HCT116 (cell line): ENCODE data around the gene AP1S1.

ENCODE experiments used
- EGR1 ChIP-seq: IDR thresholded peaks from 2 replicates; pipeline ENCODE4 v1.6.1; 2012; ENCODE audit warnings: low read depth
- EZH2phosphoT487 ChIP-seq: fragments of 200-600 bp; IDR thresholded peaks from 2 replicates; pipeline ENCODE4 v1.6.1; 2018; ENCODE audit warnings: antibody characterized with exemption, borderline replicate concordance
- POLR2A ChIP-seq: IDR thresholded peaks from 2 replicates; pipeline ENCODE4 v1.7.0; 2011; ENCODE audit warnings: borderline replicate concordance; ENCODE audit not compliant: insufficient read depth, insufficient read length; ENCODE audit errors: extremely low read depth
- SP1 ChIP-seq: IDR thresholded peaks from 2 replicates; pipeline ENCODE4 v1.6.1; 2012; ENCODE audit warnings: low read depth
- TCF7L2 ChIP-seq: IDR thresholded peaks from 2 replicates; pipeline ENCODE4 v1.7.0; 2011; ENCODE audit warnings: borderline replicate concordance, inconsistent platforms; ENCODE audit not compliant: insufficient read depth, insufficient read length; ENCODE audit errors: extremely low read depth
- ZFX ChIP-seq: fragments of 450-650 bp; IDR thresholded peaks from 2 replicates; pipeline ENCODE4 v1.6.1; 2017
- TF ChIP-seq, protein P1 (sequence below), 3 experiments: fragments of 200-600 bp in 1 of 3; sonication (generic) in 1 of 3; IDR thresholded peaks in 2 of 3; conservative IDR thresholded peaks in 1 of 3; 2 replicates each; pipeline ENCODE4 v1.5.1; 2012 to 2017; ENCODE audit warnings: low read depth in 2 of 3, low read length in 2 of 3, antibody characterized with exemption in 1 of 3, borderline replicate concordance in 1 of 3, control low read depth in 1 of 3, mild to moderate bottlenecking in 1 of 3, mixed read lengths in 1 of 3, mixed run types in 1 of 3, moderate library complexity in 1 of 3; ENCODE audit not compliant: insufficient read depth in 1 of 3
- TF ChIP-seq, protein P2 (sequence below): IDR thresholded peaks from 2 replicates; pipeline ENCODE4 v1.6.1; 2012

DNA sequence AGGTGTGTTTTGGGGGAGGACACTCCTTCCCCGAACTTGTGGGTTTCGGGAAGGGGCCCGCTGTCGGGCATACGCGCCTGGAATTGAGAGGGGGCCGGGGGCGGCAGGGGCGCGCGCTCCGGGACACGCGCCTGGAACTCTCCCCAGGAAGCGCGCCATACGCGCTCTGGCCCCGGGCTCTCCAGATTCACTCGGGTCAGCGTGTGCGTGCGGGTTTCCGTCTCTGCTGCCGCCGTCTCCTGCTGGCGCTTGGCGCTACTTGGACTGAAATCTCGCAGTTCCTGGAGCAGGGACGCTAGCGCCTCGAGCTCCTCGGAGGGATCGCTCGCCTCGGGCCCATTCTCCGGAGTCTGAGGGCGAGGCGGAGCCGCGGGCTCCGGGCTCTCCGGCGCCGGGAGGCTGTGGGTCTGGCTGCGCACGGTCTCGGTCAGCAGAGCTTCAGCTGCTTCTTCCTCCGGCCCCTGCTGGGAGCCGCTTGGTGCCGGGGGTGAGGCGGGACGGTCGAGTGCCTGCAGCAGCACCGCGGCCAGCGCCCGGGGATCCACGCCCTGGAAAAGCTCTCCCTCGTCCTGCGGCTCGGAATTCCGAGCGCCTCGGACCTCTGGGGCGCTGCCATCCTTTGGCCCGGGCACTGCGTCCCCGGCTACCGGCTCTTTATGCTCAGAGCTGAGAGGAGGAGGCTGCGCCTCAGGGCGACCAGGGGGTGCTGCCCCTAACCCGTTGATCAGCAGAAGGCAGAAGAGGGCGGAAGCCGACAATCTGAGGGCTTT is 10.0 kb downstream of the AP1S1 start:
- TF ChIP-seq EZH2phosphoT487 (no peak), EGR1 (no peak), POLR2A (no peak), SP1 (no peak), ZFX (no peak; the same call in 1 of the 2 replicates), TCF7L2 (no peak)
- TF ChIP-seq, protein P1, sequence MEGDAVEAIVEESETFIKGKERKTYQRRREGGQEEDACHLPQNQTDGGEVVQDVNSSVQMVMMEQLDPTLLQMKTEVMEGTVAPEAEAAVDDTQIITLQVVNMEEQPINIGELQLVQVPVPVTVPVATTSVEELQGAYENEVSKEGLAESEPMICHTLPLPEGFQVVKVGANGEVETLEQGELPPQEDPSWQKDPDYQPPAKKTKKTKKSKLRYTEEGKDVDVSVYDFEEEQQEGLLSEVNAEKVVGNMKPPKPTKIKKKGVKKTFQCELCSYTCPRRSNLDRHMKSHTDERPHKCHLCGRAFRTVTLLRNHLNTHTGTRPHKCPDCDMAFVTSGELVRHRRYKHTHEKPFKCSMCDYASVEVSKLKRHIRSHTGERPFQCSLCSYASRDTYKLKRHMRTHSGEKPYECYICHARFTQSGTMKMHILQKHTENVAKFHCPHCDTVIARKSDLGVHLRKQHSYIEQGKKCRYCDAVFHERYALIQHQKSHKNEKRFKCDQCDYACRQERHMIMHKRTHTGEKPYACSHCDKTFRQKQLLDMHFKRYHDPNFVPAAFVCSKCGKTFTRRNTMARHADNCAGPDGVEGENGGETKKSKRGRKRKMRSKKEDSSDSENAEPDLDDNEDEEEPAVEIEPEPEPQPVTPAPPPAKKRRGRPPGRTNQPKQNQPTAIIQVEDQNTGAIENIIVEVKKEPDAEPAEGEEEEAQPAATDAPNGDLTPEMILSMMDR (IDR thresholded peaks at IDR 0.05 in 2 of 3, conservative IDR thresholded peaks at IDR 0.05 in 1 of 3; ENCODE audit: borderline replicate concordance in 1 of 3, insufficient read depth in 1 of 3, low read depth in 2 of 3, low read length in 2 of 3): no peak
- TF ChIP-seq, protein P2, sequence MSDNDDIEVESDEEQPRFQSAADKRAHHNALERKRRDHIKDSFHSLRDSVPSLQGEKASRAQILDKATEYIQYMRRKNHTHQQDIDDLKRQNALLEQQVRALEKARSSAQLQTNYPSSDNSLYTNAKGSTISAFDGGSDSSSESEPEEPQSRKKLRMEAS: no peak
